HepG2 (cell line): ENCODE measurements around the gene CNTD1. TPM values are rescaled to one million over a fixed set of nuclear protein-coding genes. Genes with fewer than 3 reads are reported as not detected.

Experiments
- ATAC-seq: fragments of 200-7000 bp; cut with Tn5 transposase; 3 replicates; pipeline ENCODE4 v1.9.1; 2020; ENCODE audit warnings: mild to moderate bottlenecking, moderate library complexity
- BruUV-seq: library from RNA; stranded (reverse); fragments of 400-500 nt; replicated peaks from 2 replicates; lab custom pipeline; 2021; lab: Mats Ljungman, UMichigan
- CTCF ChIA-PET: fragments of 300-600 bp; formaldehyde crosslinking; extraction: SDS; loops from one replicate; lab custom pipeline; 2021; ENCODE audit warnings: low total read pairs, inconsistent platforms, low intra/inter-chr PET ratio; lab: Yijun Ruan, JAX
- POLR2A ChIA-PET: fragments of 350-600 bp; sonication (Branson Sonifier 250); formaldehyde crosslinking; loops from one replicate; lab custom pipeline; 2020; ENCODE audit warnings: antibody characterized with exemption, inconsistent platforms; lab: Yijun Ruan, JAX
- DNase-seq: peaks from one replicate; pipeline ENCODE4 v3.0.0-alpha.2; 2015; ENCODE audit warnings: low spot score
- FAIRE-seq: peaks from 3 replicates; lab custom pipeline; 2011; peaks lifted over from hg19 to GRCh38; lab: Jason Lieb, UNC
- H2AFZ ChIP-seq: one replicate; pipeline ENCODE4 v1.6.1; 2011; ENCODE audit warnings: low read length, inconsistent platforms
- H3K27ac ChIP-seq: fragments of 300-600 bp; 3 replicates; pipeline ENCODE4 v1.8.0; 2011; ENCODE audit warnings: mixed run types, mild to moderate bottlenecking, mixed read lengths, low read length, inconsistent platforms; ENCODE audit not compliant: insufficient read depth; ENCODE audit errors: extremely low read length
- H3K27me3 ChIP-seq, 2 experiments: fragments of 200-600 bp in 1 of 2; 2 replicates in 1 of 2; 3 replicates in 1 of 2; pipeline versions ENCODE4 v1.6.0 to v1.8.0; 2011; ENCODE audit warnings: low read length in 2 of 2, mild to moderate bottlenecking in 2 of 2, moderate library complexity in 2 of 2, inconsistent platforms in 1 of 2; ENCODE audit not compliant: insufficient read depth in 2 of 2, control insufficient read depth in 1 of 2
- H3K36me3 ChIP-seq, 2 experiments: fragments of 200-600 bp in 1 of 2; replicated peaks in 1 of 2; 2 replicates in 1 of 2; 3 replicates in 1 of 2; pipeline versions ENCODE4 v1.5.1 to v1.8.0; 2011; ENCODE audit warnings: low read length in 2 of 2, inconsistent platforms in 1 of 2; ENCODE audit not compliant: insufficient read depth in 2 of 2, control insufficient read depth in 1 of 2
- H3K4me1 ChIP-seq: 2 replicates; pipeline ENCODE4 v1.5.1; 2012; ENCODE audit warnings: low read length, inconsistent platforms; ENCODE audit not compliant: insufficient read depth
- H3K4me2 ChIP-seq: 2 replicates; pipeline ENCODE4 v1.6.0; 2011; ENCODE audit warnings: low read depth, low read length, inconsistent platforms
- H3K4me3 ChIP-seq, 3 experiments: fragments of 200-600 bp in 1 of 3; sonication (generic), shearing (Covaris generic) in 1 of 3; replicated peaks in 1 of 3; 2 replicates each; pipeline ENCODE4 v1.5.1; 2011 to 2016; ENCODE audit warnings: low read length in 3 of 3, inconsistent platforms in 2 of 3, low read depth in 2 of 3, mild to moderate bottlenecking in 2 of 3, control low read depth in 1 of 3, mixed read lengths in 1 of 3; ENCODE audit not compliant: insufficient read depth in 1 of 3
- H3K79me2 ChIP-seq: one replicate; pipeline ENCODE4 v1.6.1; 2011; ENCODE audit warnings: low read length, inconsistent platforms; ENCODE audit not compliant: insufficient read depth
- H3K9ac ChIP-seq: 2 replicates; pipeline ENCODE4 v1.6.0; 2011; ENCODE audit warnings: mild to moderate bottlenecking, low read depth, low read length, inconsistent platforms; ENCODE audit not compliant: insufficient read depth
- H3K9me3 ChIP-seq: 2 replicates; pipeline ENCODE4 v1.5.1; 2012; ENCODE audit warnings: mild to moderate bottlenecking, low read length
- H4K20me1 ChIP-seq: 2 replicates; pipeline ENCODE4 v1.6.0; 2011; ENCODE audit warnings: inconsistent platforms, mild to moderate bottlenecking, low read length, moderate library complexity; ENCODE audit not compliant: insufficient read depth
- CTCF ChIP-seq: sonication (generic); formaldehyde crosslinking; IDR thresholded peaks from 2 replicates; pipeline ENCODE4 v1.5.0; 2020; ENCODE audit warnings: mild to moderate bottlenecking, missing genetic modification reagents, moderate library complexity
- RFXAP ChIP-seq: sonication (generic); formaldehyde crosslinking; IDR thresholded peaks from 2 replicates; pipeline ENCODE4 v1.4.0; 2020; ENCODE audit warnings: missing genetic modification reagents, borderline replicate concordance
- ZBTB25 ChIP-seq: IDR thresholded peaks from 2 replicates; pipeline ENCODE4 v1.6.1; 2018; ENCODE audit warnings: missing genetic modification reagents
- ZNF280B ChIP-seq: sonication (generic); formaldehyde crosslinking; IDR thresholded peaks from 2 replicates; pipeline ENCODE4 v1.5.0; 2020; ENCODE audit warnings: missing genetic modification reagents, mild to moderate bottlenecking, borderline replicate concordance
- ZNF724P ChIP-seq: sonication (generic); formaldehyde crosslinking; IDR thresholded peaks from 2 replicates; pipeline ENCODE4 v1.8.0; 2022; ENCODE audit warnings: missing genetic modification reagents, borderline replicate concordance
- ZNF747 ChIP-seq: sonication (generic); formaldehyde crosslinking; IDR thresholded peaks from 2 replicates; pipeline ENCODE4 v1.8.1; 2023; ENCODE audit warnings: missing genetic modification reagents, mild to moderate bottlenecking, borderline replicate concordance
- ZNF878 ChIP-seq: sonication (generic); formaldehyde crosslinking; IDR thresholded peaks from 2 replicates; pipeline ENCODE4 v1.8.1; 2023; ENCODE audit warnings: mild to moderate bottlenecking, missing genetic modification reagents, moderate library complexity
- WGBS: methylation state at CpG from one replicate; pipeline ENCODE4 v1.1.6; 2017; ENCODE audit warnings: low lambda C conversion rate; 5-methylcytosine and 5-hydroxymethylcytosine counted together
- in situ Hi-C: cut with HindIII; loops from 2 replicates; pipeline ENCODE4 v1.10.0; 2017; ENCODE audit warnings: low pct_unique_long_range_greater_than_20kb; ENCODE audit not compliant: extremely low pct_ligation_motif_present
- intact Hi-C: fragments of 100-400 bp; cut with micrococcal nuclease; formaldehyde crosslinking; loops from one replicate; pipeline ENCODE4 v1.10.0; 2022; ENCODE audit not compliant: unreplicated experiment
- polyA plus RNA-seq, 8 experiments: library from polyadenylated mRNA; depleted of rRNA in 3 of 8; stranded (reverse) in 7 of 8; unstranded in 1 of 8; fragments of >200 nt; fragmentation: Illumina TruSeq in 4 of 8; extraction: Trizol in 4 of 8; gene quantifications; 2 replicates each; pipeline versions ENCODE4 v1.2.1 to v1.2.3, GENCODE V29; 2011 to 2016; ENCODE audit warnings: low read depth in 4 of 8, missing spikeins in 1 of 8, mixed read lengths in 1 of 8; ENCODE audit not compliant: insufficient read depth in 1 of 8
- total RNA-seq, 5 experiments: library from RNA; depleted of rRNA; stranded (reverse); fragments of >200 nt; fragmentation: Illumina TruSeq; extraction: Trizol; gene quantifications; 2 replicates each; pipeline ENCODE4 v1.2.3, GENCODE V29; 2016; ENCODE audit warnings: low read depth in 1 of 5
- TF ChIP-seq, protein P1 (sequence below): sonication (generic); formaldehyde crosslinking; conservative IDR thresholded peaks from 2 replicates; pipeline ENCODE4 v1.5.0; 2020; ENCODE audit warnings: missing genetic modification reagents
- TF ChIP-seq, protein P2 (sequence below): sonication (generic); formaldehyde crosslinking; IDR thresholded peaks from 2 replicates; pipeline ENCODE4 v1.5.1; 2020; ENCODE audit warnings: missing genetic modification reagents, mild to moderate bottlenecking, borderline replicate concordance

CNTD1 gene
- total and polyA plus RNA-seq, 2 of the 13 experiments (the other 11 are each of a cell fraction or from before 2014, with no cell fraction given), result 0.11 to 0.15 TPM

GRCh38 chr17:42779936-42780850 is 18.5 kb upstream of the CNTD1 start, which contains the start of gene WNK4 (continued):
- no peak for TF ChIP-seq ZNF280B (CRISPR knock-in tag)
- TF ChIP-seq, all 625 proteins: peak for 339

DNA sequence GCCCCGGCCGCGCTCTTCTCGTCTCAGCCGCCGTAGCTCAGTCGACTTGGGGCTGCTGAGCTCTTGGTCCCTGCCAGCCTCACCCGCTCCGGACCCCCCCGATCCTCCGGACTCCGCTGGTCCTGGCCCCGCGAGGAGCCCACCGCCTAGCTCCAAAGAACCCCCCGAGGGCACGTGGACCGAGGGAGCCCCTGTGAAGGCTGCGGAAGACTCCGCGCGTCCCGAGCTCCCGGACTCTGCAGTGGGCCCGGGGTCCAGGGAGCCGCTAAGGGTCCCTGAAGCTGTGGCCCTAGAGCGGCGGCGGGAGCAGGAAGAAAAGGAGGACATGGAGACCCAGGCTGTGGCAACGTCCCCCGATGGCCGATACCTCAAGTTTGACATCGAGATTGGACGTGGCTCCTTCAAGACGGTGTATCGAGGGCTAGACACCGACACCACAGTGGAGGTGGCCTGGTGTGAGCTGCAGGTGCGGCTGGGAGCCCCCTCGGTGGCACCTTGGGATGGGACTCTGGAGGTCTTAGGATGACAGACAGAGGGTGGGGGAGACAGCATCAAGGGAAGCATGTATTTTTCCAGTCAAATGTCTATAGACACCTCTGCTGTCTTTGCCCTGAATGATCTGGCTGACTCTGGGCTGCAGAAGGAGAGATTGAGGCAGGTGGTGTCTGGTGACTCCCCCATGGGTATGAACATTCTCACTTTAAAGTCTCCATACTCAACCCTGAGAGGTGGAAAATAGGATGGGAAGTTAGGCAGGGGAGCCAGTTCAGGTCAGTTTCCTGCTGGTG is 17.6 kb upstream of the CNTD1 start:
- H3K4me3 ChIP-seq, result peak overlapping the region; percentile 87 to 99 (median 92)
- no peaks in the 10 kb centered on the region for H3K9me3 ChIP-seq
- no peak overlapping the region for H2AFZ ChIP-seq
- peaks cover 55% of the 10 kb centered on the region for H3K4me1 ChIP-seq
- ChIA-PET POLR2A (interaction anchor here (0.8 to 8.4 kb wide), 27 partner anchors 8 to 534 kb away, joined by 3 to 278 read pairs (median 5); partner anchors contain the start of genes BECN1, CNTD1, COA3 and EZH1), CTCF (no interaction called here)
- peaks cover 4% of the 10 kb centered on the region; the same call in 1 of the 2 replicates for H4K20me1 ChIP-seq
- BruUV-seq, result no TSS peak
- H3K27me3 ChIP-seq, result no peaks in the 10 kb centered on the region; a peak in 1 of 5 replicates
- WGBS, result under 1% methylated on average over 23 of the region's 39 CpGs
- peak overlapping the region; percentile 95 for H3K9ac ChIP-seq
- H3K4me2 ChIP-seq, result peak overlapping the region; percentile 99
- peaks cover 26% of the 10 kb centered on the region for H3K79me2 ChIP-seq
- peak overlapping the region; percentile 98 for H3K27ac ChIP-seq
- peaks cover 20 to 35% of the 10 kb centered on the region in 2 experiments; a peak in 4 of 5 replicates for H3K36me3 ChIP-seq
- in situ Hi-C loops, result no loop called here
- no peak for DNase-seq
- no peak for ATAC-seq
- FAIRE-seq, result peak; percentile 23
- intact Hi-C loops, result loop anchor here (2.0 kb wide), 1 partner anchor 16 kb away; no protein-coding TSS in a partner anchor
- TF ChIP-seq, protein P1, sequence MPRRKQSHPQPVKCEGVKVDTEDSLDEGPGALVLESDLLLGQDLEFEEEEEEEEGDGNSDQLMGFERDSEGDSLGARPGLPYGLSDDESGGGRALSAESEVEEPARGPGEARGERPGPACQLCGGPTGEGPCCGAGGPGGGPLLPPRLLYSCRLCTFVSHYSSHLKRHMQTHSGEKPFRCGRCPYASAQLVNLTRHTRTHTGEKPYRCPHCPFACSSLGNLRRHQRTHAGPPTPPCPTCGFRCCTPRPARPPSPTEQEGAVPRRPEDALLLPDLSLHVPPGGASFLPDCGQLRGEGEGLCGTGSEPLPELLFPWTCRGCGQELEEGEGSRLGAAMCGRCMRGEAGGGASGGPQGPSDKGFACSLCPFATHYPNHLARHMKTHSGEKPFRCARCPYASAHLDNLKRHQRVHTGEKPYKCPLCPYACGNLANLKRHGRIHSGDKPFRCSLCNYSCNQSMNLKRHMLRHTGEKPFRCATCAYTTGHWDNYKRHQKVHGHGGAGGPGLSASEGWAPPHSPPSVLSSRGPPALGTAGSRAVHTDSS, result peak; percentile 2; the same call in 1 of the 2 replicates
- TF ChIP-seq ZNF747 (peak; percentile 72; the same call in 1 of the 2 replicates), ZNF878 (CRISPR knock-in tag) (0 out of 2 replicates have a peak, but pooled peaks have one; percentile 38), RFXAP (CRISPR knock-in tag) (0 out of 2 replicates have a peak, but pooled peaks have one; percentile 52), CTCF (no peak), ZBTB25 (CRISPR knock-in tag) (peak; percentile 24; the same call in 1 of the 2 replicates), ZNF724P (CRISPR knock-in tag) (peak; percentile 14)
- TF ChIP-seq, protein P2, sequence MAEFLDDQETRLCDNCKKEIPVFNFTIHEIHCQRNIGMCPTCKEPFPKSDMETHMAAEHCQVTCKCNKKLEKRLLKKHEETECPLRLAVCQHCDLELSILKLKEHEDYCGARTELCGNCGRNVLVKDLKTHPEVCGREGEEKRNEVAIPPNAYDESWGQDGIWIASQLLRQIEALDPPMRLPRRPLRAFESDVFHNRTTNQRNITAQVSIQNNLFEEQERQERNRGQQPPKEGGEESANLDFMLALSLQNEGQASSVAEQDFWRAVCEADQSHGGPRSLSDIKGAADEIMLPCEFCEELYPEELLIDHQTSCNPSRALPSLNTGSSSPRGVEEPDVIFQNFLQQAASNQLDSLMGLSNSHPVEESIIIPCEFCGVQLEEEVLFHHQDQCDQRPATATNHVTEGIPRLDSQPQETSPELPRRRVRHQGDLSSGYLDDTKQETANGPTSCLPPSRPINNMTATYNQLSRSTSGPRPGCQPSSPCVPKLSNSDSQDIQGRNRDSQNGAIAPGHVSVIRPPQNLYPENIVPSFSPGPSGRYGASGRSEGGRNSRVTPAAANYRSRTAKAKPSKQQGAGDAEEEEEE (CRISPR knock-in tag), result 0 out of 2 replicates have a peak, but pooled peaks have one; percentile 60
